SKM-1 treated with dmso at 0.1 percent for 144 hours (cell line): ENCODE measurements around the gene HELB.

ENCODE experiments used
- DNase-seq: peaks from one replicate; lab custom pipeline; 2025; ENCODE audit not compliant: unreplicated experiment; lab: John Stamatoyannopoulos, UW

Gene HELB

DNA sequence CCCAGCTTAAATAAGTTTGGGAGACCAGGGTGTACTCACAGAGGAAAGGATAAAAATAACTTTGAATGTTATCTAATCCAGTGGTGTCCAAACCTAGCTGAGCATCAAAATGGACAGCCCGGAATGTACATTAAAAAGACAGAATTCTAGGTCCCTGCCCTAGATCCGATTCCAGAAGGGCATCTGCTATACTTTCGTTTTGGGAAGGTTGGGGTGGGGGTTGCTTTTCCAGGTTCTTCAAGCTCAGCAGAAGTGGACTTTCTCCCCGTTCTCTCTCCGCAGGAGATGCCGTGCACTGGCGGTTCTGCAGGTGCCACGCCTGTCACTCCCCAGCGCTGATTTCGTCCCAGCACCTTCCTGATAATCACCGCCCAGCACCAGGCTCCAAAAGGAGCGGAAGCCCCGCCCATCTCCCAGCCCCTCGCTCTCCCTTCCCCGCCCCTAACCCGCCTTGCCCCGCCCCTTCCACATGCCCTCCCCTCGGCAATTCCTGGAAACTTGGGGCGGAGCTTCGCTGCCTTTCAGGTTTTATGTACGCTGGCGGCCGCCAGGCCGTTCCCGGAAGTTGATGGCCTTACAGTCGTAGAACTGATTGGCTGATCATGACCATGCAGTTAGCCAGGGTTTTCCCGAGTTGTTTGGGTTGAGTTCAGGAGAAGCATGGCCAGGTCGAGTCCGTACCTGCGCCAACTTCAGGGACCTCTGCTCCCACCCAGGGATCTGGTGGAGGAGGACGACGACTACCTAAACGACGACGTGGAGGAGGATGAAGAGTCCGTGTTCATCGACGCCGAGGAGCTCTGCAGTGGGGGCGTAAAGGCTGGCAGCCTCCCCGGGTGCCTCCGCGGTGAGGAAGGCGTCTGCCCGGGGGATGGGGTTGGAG, at the start of gene HELB:
HELB (plus strand) TSS at position 550 of the 883 bp plus-strand sequence; CDS start at position 661, 111 bp downstream.
- peak; percentile 71 for DNase-seq

GRCh38 chr12:66252771-66253170, 49.5 kb upstream of the HELB start:
- no peak for DNase-seq

- DNase-seq = no peak
Observed at GRCh38 chr12:66255737-66256136, 46.6 kb upstream of the HELB start.

- DNase-seq = no peak
Observed at GRCh38 chr12:66258011-66258410, 44.3 kb upstream of the HELB start.

DNA sequence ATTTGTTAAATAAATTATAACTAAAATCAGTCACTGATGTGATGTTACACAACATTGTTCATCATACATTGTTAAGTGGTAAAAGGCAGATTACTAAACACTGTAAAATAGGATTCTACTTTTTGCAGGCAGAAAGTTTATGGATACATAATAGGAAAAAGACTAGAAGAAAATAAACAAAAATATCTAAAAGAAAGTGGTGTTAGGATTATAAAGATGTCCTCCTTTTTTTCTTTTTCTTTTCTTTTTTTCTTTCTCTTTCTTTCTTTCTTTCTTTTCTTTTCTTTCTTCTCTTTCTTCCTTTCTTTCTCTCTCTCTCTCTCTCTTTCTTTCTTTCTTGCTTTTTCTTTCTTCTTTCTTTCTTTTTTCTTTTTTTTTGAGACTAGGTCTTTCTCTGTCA, 39.6 kb upstream of the HELB start:
- no peak for DNase-seq

- peak; percentile 78 for DNase-seq
Observed at GRCh38 chr12:66268562-66268961, 33.7 kb upstream of the HELB start.

DNA sequence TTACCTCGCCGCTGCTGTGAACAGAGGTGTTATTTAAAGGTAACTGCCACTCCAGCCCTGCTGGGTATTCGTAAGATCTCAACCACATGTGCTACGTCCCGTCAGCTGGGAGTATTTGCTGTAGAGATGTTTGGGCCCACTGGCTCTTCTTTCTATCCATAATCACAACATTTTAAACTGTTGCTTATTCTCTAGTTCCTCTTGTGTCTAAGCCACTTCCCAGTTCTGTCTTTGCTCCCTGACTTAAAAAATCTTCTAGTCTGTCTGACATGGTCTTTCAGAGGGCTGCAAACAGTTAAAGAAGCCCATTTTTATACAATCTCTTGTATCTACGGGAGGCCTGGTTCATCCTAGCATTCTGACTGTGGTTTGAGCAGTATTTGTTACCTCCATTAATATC, 33.2 kb upstream of the HELB start:
- DNase-seq = peak; percentile 6

DNA sequence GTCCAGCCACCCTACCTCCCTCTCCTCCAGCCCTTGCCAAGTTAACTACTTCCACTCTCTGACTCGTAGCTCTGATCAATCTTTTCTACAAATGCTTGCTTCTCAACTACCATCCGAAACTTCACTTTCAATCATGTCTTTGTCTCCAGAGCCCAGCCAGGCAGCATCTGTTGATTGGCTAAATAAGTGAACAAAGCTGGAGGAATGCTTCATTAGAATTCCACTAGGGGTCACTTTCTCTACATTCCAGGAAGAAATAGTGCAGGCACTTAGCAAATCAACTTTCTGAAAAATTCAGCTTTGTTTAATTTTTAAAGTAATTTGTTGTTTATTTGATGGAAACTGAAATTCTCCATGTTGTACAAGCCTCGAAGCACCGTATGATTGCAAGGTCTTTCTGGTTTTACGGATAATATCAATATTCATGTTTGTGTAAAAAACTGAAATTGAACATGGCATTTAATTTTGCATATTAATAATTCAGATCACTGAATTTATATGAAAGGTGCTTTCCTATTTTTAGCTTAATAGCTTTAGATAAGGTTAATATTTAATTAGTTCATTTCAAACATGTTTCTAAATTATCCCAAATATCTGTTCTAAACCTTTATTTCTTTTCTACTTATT, 32.4 kb upstream of the HELB start:
- DNase-seq = peak; percentile 9

GRCh38 chr12:66270613-66271012, 31.7 kb upstream of the HELB start:
- DNase-seq = peak; percentile 12

- DNase-seq = no peak
Observed at GRCh38 chr12:66272650-66273049, 29.6 kb upstream of the HELB start.

GRCh38 chr12:66273147-66273546, 29.1 kb upstream of the HELB start:
- DNase-seq = no peak

- no peak for DNase-seq
Observed at GRCh38 chr12:66275040-66275439, 27.3 kb upstream of the HELB start.

- no peak for DNase-seq
Observed at GRCh38 chr12:66279123-66279712, 23.1 kb upstream of the HELB start.

- DNase-seq = peak; percentile 12
Observed at GRCh38 chr12:66280561-66280960, 21.7 kb upstream of the HELB start.

DNA sequence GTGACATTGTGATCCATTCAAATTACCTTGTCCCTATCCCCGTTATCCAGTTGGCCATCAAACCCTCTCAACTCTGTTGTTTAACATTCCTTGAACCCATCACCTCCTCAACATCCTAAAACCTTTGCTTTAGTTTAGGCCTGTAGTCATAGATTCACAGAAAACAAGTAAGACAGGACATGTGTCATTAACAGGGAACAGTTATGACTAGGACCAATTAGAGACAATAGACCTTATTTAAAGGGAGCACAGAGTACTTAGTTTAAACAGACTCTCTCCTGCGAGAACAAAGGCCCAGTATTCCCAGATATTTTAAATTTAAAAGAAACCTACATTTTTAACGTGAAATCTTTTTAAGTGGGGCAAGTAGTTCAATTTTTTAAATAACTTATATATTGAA, 20.0 kb upstream of the HELB start:
- no peak for DNase-seq

DNA sequence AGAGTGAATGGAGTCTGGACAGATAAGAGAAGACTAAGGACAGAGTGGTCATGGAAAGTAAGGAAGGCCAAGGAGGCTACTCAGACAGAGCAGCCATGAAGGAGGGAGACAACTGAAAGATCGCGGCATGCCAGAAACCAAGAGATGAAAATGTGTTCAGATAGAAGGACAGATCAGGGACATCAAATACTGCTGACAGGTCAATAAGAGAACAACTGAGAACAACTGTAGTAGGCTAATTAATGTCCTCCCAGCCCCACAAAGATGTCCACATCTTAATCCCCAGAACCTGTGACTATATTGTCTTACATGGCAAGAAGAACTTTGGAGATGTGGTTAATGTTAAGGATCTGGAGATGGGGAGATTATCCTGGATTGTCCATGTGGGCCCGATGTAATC, 15.0 kb upstream of the HELB start:
- DNase-seq = no peak

DNA sequence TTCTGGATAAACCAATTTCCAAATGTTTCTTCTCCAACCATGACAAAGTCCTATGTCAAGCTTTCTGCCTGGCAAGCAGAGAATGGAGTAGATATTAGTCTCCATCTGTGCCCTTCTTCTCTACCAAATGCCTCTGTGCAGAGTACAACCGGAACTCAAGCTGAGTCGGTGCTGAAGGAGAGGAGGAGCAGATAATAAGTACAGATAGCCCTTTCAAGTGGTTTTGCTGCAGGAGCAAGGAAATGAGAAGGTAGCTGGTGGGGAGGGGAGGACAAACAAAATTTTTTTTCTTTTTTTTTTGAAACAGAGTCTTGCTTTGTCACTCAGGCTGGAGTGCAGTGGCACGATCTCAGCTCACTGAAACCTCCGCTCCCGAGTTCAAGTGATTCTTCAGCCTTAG, 14.2 kb upstream of the HELB start:
- no peak for DNase-seq

DNA sequence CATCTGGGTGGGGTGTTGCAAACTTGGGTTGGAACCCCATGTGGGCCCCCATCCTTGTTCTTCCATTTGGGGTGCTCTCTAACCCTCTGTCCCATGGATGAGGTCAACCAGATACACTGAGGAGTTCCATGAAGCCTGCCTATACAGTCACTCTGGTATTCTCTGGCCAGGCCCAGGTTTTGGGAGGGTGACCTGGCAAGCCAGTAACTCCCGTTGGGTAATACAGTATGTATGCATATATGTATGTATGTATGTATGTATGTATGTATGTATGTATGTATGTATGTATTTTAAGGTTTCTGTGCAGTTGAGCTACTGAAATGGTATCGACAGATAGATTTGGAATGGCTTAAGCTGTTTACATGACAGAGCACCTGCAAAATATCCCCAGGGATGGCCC, 12.8 kb upstream of the HELB start:
- DNase-seq = no peak

- no peak for DNase-seq
Observed at GRCh38 chr12:66290716-66291200, 11.5 kb upstream of the HELB start.

DNA sequence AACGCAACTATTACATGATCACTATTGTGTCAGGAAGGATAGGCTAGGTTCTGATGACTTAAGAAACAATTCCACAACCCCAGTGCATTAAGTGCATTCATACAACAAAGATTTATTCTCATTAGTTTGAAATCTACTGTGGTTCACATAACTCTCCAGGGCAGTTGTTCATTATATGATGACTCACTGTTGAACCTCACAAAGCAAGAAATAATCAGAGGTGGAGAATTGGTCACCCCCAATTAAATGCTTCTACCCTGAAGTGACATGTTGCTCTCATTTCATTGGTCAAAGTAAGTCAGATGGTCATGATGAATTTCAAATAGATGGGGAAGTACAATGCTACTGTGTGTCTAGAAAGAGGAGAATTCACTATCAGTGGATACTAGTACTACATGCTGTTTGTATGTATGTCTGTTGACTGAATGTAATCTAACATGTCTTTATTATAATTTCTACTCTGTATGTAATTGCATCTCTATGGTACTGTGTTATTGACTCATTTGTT, 6.1 kb upstream of the HELB start:
- no peak for DNase-seq

- no peak for DNase-seq
Observed at GRCh38 chr12:66297080-66297479, 5.2 kb upstream of the HELB start.

- no peak for DNase-seq
Observed at GRCh38 chr12:66297923-66298322, 4.4 kb upstream of the HELB start.
